Activated naive CD8-positive, alpha-beta T cell treated with anti-CD3 and anti-CD28 coated beads for 36 hours (primary cell): ENCODE measurements around the gene COQ6. TPM values are rescaled to one million over a fixed set of nuclear protein-coding genes. Genes with fewer than 3 reads are reported as not detected.
A peak's percentile ranks its signal among the peaks of the same experiment; 100 is the strongest.
"Not testable (repeated sequence)": the region's sequence is repeated elsewhere in the genome, so short reads cannot be mapped to it uniquely, and the experiment has no call there.

Source experiments
- DNase-seq: peaks from one replicate; pipeline ENCODE4 v3.0.0; 2021
- H3K27ac Mint-ChIP-seq: one replicate; pipeline ENCODE4 v1.8.0; 2022; ENCODE audit warnings: mild to moderate bottlenecking, moderate library complexity, mixed read lengths
- H3K27me3 Mint-ChIP-seq: one replicate; pipeline ENCODE4 v1.8.0; 2022; ENCODE audit warnings: mild to moderate bottlenecking, mixed read lengths
- H3K36me3 Mint-ChIP-seq: one replicate; pipeline ENCODE4 v1.8.0; 2021; ENCODE audit warnings: mild to moderate bottlenecking, mixed read lengths
- H3K4me1 Mint-ChIP-seq: one replicate; pipeline ENCODE4 v1.8.0; 2021; ENCODE audit warnings: mixed read lengths
- H3K4me3 Mint-ChIP-seq: one replicate; pipeline ENCODE4 v1.8.0; 2022; ENCODE audit warnings: mild to moderate bottlenecking, moderate library complexity, mixed read lengths
- H3K9me3 Mint-ChIP-seq: one replicate; pipeline ENCODE4 v1.8.0; 2022; ENCODE audit warnings: mixed read lengths
- total RNA-seq, 2 experiments: library from RNA; stranded (reverse); gene quantifications; one replicate each; pipeline ENCODE4 v1.2.3, GENCODE V29; 2021

Gene COQ6
- total RNA-seq = 10 to 100 TPM; 16.4 to 18.3 TPM

GRCh38 chr14:73949752-73950734 lies at the start of gene COQ6, which contains the start of gene FAM161B:
Gene COQ6, plus strand, starts transcription at chr14:73950302. Its CDS starts 31 bp downstream, at chr14:73950333.
Gene FAM161B, minus strand, starts transcription at chr14:73950094. Its CDS starts 68 bp downstream, at chr14:73950026.
- Mint-ChIP-seq H3K36me3 (peaks cover 6% of the 10 kb centered on the region), H3K4me1 (peaks cover 13% of the 10 kb centered on the region), H3K27me3 (no peaks in the 10 kb centered on the region), H3K9me3 (no peaks in the 10 kb centered on the region), H3K4me3 (peak within 1 kb of the TSS; percentile 97), H3K27ac (peak within 1 kb of the TSS; percentile 90)
- DNase-seq = peak; percentile 94

- Mint-ChIP-seq H3K27ac (no peak overlapping the region), H3K27me3 (no peaks in the 10 kb centered on the region), H3K4me3 (no peak overlapping the region), H3K36me3 (peaks cover 22% of the 10 kb centered on the region), H3K9me3 (no peaks in the 10 kb centered on the region), H3K4me1 (no peaks in the 10 kb centered on the region)
- no peak for DNase-seq
Observed at GRCh38 chr14:73903028-73903427, 47.1 kb upstream of the COQ6 start.

DNA sequence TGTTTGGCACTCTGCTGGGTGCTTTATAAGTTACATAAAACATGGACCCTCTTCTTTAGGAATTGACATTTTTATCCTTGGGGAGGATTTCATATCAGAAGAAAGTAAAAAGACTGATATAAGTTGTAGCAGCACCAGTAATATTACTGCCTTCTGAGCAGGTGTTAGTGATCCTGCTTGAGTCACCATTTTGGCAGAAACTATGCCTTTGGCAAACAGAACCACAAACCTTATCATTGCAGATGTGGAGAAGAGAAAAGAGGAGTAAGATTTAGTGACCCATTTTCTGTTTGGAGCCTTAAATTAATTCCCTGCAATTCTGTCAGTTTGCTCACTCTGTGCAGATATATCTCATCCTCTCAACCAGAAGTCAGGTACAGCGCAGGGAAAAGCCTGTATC lies 40.4 kb upstream of the COQ6 start:
- no peak for DNase-seq
- no peak overlapping the region for H3K4me3 Mint-ChIP-seq
- H3K27me3 Mint-ChIP-seq = no peaks in the 10 kb centered on the region
- H3K27ac Mint-ChIP-seq = no peak overlapping the region
- peaks cover 4% of the 10 kb centered on the region for H3K9me3 Mint-ChIP-seq
- H3K36me3 Mint-ChIP-seq = peaks cover 69% of the 10 kb centered on the region
- H3K4me1 Mint-ChIP-seq = no peaks in the 10 kb centered on the region

- Mint-ChIP-seq H3K4me1 (peaks cover 4% of the 10 kb centered on the region), H3K27me3 (no peaks in the 10 kb centered on the region), H3K36me3 (peaks cover 61% of the 10 kb centered on the region), H3K27ac (no peak overlapping the region), H3K4me3 (no peak overlapping the region), H3K9me3 (peaks cover 4% of the 10 kb centered on the region)
- no peak for DNase-seq
Observed at GRCh38 chr14:73913256-73913655, 36.8 kb upstream of the COQ6 start.

DNA sequence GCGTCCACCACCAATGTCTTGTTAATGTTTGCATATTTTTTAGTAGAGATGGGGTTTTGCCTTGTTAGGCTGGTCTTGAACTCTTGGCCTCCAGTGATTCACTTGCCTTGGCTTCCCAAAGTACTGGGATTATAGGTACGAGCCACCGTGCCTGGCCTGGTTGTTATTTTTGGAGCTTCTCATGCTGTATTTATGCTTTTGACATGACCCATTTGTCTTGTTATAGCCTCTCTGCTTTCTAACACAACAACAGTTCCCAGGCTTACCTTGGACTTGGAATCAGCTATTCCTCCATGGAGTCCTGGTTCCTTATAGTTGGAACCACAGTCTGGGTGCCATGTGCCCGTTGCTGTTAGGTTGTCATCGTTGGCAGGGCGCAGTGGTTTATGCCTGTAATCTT lies 33.8 kb upstream of the COQ6 start:
- Mint-ChIP-seq H3K4me3 (no peak overlapping the region), H3K9me3 (peaks cover 4% of the 10 kb centered on the region), H3K36me3 (peaks cover 37% of the 10 kb centered on the region), H3K4me1 (peaks cover 4% of the 10 kb centered on the region), H3K27ac (no peak overlapping the region), H3K27me3 (no peaks in the 10 kb centered on the region)
- DNase-seq = no peak

GRCh38 chr14:73919457-73919856 lies 30.6 kb upstream of the COQ6 start:
- not testable (repeated sequence) for H3K27ac Mint-ChIP-seq, DNase-seq, H3K4me1 Mint-ChIP-seq, H3K9me3 Mint-ChIP-seq, H3K27me3 Mint-ChIP-seq, H3K4me3 Mint-ChIP-seq
- H3K36me3 Mint-ChIP-seq = peaks cover 12% of the 10 kb centered on the region

DNA sequence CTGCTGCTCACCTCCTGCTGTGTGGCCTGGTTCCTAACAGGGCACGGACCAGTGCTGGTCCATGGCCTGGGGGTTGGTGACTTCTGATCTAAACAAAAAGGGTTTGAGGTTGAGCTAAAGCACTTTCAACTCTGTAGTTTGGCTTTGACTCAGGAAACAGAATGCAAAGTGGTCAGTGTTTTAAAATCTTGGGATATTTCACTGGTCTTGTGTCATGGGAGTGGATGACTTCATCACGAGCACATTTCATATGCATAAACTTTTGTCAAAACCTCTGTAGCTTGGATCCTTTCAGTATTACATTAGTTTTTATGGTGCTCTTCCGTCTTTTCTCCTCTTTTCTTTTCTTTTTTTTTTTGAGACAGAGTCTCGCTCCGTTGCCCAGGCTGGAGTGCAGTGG lies 25.8 kb upstream of the COQ6 start:
- Mint-ChIP-seq H3K27ac (peak overlapping the region; percentile 68), H3K4me3 (no peak overlapping the region), H3K27me3 (no peaks in the 10 kb centered on the region), H3K9me3 (no peaks in the 10 kb centered on the region), H3K36me3 (peaks cover 19% of the 10 kb centered on the region), H3K4me1 (peaks cover 3% of the 10 kb centered on the region)
- DNase-seq = no peak

GRCh38 chr14:73935666-73936065 lies 14.4 kb upstream of the COQ6 start:
- Mint-ChIP-seq H3K9me3 (no peaks in the 10 kb centered on the region), H3K27ac (peak overlapping the region; percentile 28), H3K4me1 (peaks cover 4% of the 10 kb centered on the region), H3K36me3 (peaks cover 16% of the 10 kb centered on the region), H3K4me3 (no peak overlapping the region), H3K27me3 (no peaks in the 10 kb centered on the region)
- DNase-seq = no peak

GRCh38 chr14:73936548-73936947 lies 13.6 kb upstream of the COQ6 start:
- Mint-ChIP-seq H3K27ac (no peak overlapping the region), H3K27me3 (no peaks in the 10 kb centered on the region), H3K4me1 (peaks cover 2% of the 10 kb centered on the region), H3K36me3 (peaks cover 13% of the 10 kb centered on the region), H3K4me3 (no peak overlapping the region), H3K9me3 (no peaks in the 10 kb centered on the region)
- DNase-seq = no peak

- DNase-seq = no peak
- Mint-ChIP-seq H3K9me3 (no peaks in the 10 kb centered on the region), H3K4me1 (no peaks in the 10 kb centered on the region), H3K36me3 (peaks cover 10% of the 10 kb centered on the region), H3K27ac (no peak overlapping the region), H3K27me3 (no peaks in the 10 kb centered on the region), H3K4me3 (no peak overlapping the region)
Observed at GRCh38 chr14:73937012-73937411, 13.1 kb upstream of the COQ6 start.

GRCh38 chr14:73942180-73942579 lies 7.9 kb upstream of the COQ6 start:
- Mint-ChIP-seq H3K4me1 (no peaks in the 10 kb centered on the region), H3K9me3 (no peaks in the 10 kb centered on the region), H3K27me3 (no peaks in the 10 kb centered on the region), H3K36me3 (no peaks in the 10 kb centered on the region), H3K27ac (no peak overlapping the region), H3K4me3 (no peak overlapping the region)
- no peak for DNase-seq

GRCh38 chr14:73943083-73943482 lies 7.0 kb upstream of the COQ6 start:
- Mint-ChIP-seq H3K27ac (no peak overlapping the region), H3K4me3 (no peak overlapping the region), H3K27me3 (no peaks in the 10 kb centered on the region), H3K4me1 (no peaks in the 10 kb centered on the region), H3K36me3 (no peaks in the 10 kb centered on the region), H3K9me3 (no peaks in the 10 kb centered on the region)
- no peak for DNase-seq

DNA sequence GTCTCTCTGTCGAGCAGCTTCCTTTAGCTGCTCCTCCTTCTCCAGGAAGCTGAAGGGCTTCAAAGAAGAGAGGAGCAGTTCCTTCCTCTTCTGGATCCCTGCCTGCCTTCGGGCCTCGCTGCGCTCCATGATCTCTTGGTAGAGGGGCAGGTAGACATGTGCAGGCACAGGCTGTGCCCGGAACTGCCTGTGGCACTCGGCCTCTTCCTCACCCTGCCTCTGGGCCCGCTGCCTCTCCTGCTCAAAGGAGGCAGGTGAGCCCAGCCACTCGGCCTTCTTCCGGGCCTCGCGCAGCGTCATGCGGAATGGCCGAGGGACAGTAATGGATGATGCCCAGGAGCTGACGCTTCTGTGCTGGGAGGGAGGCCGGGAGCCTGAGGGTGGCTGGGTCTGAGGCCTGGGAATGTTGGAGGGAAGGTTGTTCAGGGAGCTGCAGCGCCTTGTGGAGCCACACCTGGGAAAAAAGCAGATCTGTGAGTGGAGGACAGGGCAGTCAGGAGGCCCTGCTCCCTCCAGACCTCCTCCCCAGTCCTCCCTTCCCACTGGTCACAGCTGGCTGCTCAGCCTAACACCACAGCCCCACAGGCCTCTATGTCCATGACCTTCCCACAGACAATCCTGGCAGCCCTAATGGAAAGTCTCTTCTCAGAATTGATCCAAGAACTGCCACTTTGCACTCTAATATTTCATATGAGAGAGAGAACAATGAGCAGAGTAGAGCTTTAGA lies 5.5 kb upstream of the COQ6 start:
- H3K4me3 Mint-ChIP-seq = no peak overlapping the region
- DNase-seq = no peak
- H3K9me3 Mint-ChIP-seq = no peaks in the 10 kb centered on the region
- H3K27ac Mint-ChIP-seq = no peak overlapping the region
- H3K4me1 Mint-ChIP-seq = no peaks in the 10 kb centered on the region
- H3K27me3 Mint-ChIP-seq = no peaks in the 10 kb centered on the region
- H3K36me3 Mint-ChIP-seq = no peaks in the 10 kb centered on the region

DNA sequence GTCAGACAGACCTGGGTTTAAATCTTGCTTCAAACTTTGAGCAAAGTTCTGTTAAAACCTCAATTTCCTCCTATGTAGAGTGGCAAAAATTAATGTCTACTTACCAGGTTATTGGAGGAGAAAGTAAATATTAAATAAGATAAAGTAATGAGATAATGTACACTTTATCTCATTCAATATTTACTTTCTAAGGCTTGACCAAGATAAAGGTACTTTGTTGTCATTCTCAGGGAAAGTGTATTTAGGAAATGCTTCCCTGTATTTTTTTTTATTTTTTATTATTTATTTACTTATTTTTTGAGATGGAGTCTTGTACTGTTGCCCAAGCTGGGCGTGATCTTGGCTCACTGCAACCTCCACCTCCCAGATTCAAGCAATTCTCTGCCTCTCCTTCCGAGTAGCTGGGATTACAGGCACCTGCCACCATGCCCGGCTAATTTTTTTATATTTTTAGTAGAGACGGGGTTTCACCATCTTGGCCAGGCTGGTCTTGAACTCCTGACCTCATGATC lies 4.9 kb upstream of the COQ6 start:
- no peaks in the 10 kb centered on the region for H3K36me3 Mint-ChIP-seq
- no peaks in the 10 kb centered on the region for H3K4me1 Mint-ChIP-seq
- no peaks in the 10 kb centered on the region for H3K27me3 Mint-ChIP-seq
- H3K4me3 Mint-ChIP-seq = no peak overlapping the region
- H3K9me3 Mint-ChIP-seq = no peaks in the 10 kb centered on the region
- DNase-seq = no peak
- H3K27ac Mint-ChIP-seq = no peak overlapping the region

DNA sequence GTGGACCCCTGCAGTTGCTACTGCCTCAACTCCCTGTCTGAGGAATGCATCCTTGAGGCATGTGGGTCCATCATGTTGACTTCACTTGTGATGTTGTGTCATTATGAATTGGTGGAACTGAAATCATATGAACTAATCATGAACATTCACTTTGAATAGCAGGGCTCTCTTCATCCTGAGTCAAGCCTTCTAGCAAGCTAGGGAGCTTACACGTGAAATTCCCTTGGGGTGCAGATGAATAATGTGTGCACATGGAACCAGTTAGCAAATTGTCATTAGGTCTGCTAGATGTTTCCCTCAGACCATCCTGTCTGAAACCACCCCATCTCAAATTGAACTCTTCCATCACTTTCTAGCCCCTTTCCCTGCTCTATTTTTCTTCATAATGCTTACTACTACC lies 3.6 kb downstream of the COQ6 start:
- H3K4me3 Mint-ChIP-seq = no peak overlapping the region
- no peak overlapping the region for H3K27ac Mint-ChIP-seq
- DNase-seq = no peak
- H3K27me3 Mint-ChIP-seq = no peaks in the 10 kb centered on the region
- peaks cover 13% of the 10 kb centered on the region for H3K4me1 Mint-ChIP-seq
- H3K36me3 Mint-ChIP-seq = peaks cover 8% of the 10 kb centered on the region
- H3K9me3 Mint-ChIP-seq = no peaks in the 10 kb centered on the region
